PC-3 (cell line): ENCODE results near the gene ASNS. TPM values are rescaled to one million over a fixed set of nuclear protein-coding genes. Genes with fewer than 3 reads are reported as not detected.
A peak's percentile ranks its signal among the peaks of the same experiment; 100 is the strongest.
"Not testable (repeated sequence)": the region's sequence is repeated elsewhere in the genome, so short reads cannot be mapped to it uniquely, and the experiment has no call there.

Experiments
- ATAC-seq: fragments of 200-7000 bp; cut with Tn5 transposase; 2 replicates; pipeline ENCODE4 v1.9.1; 2020; ENCODE audit warnings: mild to moderate bottlenecking, moderate library complexity
- Bru-seq: library from RNA; stranded (reverse); fragments of 400-500 nt; gene quantifications from one replicate; lab custom pipeline; 2021; lab: Mats Ljungman, UMichigan
- BruChase-seq, 2 experiments: library from RNA; stranded (reverse); fragments of 400-500 nt; gene quantifications; one replicate each; lab custom pipeline; 2021; lab: Mats Ljungman, UMichigan
- BruUV-seq: library from RNA; stranded (reverse); fragments of 400-500 nt; replicated peaks from 2 replicates; lab custom pipeline; 2021; lab: Mats Ljungman, UMichigan
- CTCF ChIA-PET: fragments of 300-600 bp; sonication (Branson Sonifier 250); formaldehyde crosslinking; loops from one replicate; lab custom pipeline; 2022; ENCODE audit warnings: antibody characterized with exemption; lab: Charles Lee
- POLR2A ChIA-PET: fragments of 300-600 bp; sonication (Branson Sonifier 250); formaldehyde crosslinking; loops from one replicate; lab custom pipeline; 2022; ENCODE audit warnings: antibody characterized with exemption; ENCODE audit not compliant: unreplicated experiment; lab: Charles Lee
- DNase-seq: peaks from one replicate; pipeline ENCODE4 v3.0.0-alpha.2; 2015
- H2AFZ ChIP-seq: fragments of 300-600 bp; sonication (generic); 2 replicates; pipeline ENCODE4 v1.6.0; 2016; ENCODE audit warnings: antibody characterized with exemption, low read length
- H3F3A ChIP-seq: fragments of 300-600 bp; sonication (generic); one replicate; pipeline ENCODE4 v1.6.0; 2017; ENCODE audit warnings: antibody characterized with exemption, low read length, control low read depth, mild to moderate bottlenecking; ENCODE audit not compliant: unreplicated experiment
- H3K27ac ChIP-seq: fragments of 300-600 bp; sonication (generic); 2 replicates; pipeline ENCODE4 v1.5.1; 2016; ENCODE audit warnings: mild to moderate bottlenecking, low read length
- H3K27me3 ChIP-seq: fragments of 300-600 bp; sonication (generic); 2 replicates; pipeline ENCODE4 v1.6.1; 2016; ENCODE audit warnings: low read length, mixed read lengths
- H3K36me3 ChIP-seq: fragments of 300-600 bp; sonication (generic); 2 replicates; pipeline ENCODE4 v1.6.1; 2016; ENCODE audit warnings: low read depth, mixed run types, low read length, mixed read lengths
- H3K4me1 ChIP-seq: fragments of 300-600 bp; sonication (generic); 2 replicates; pipeline ENCODE4 v1.5.1; 2016; ENCODE audit warnings: low read length; ENCODE audit not compliant: insufficient read depth
- H3K4me2 ChIP-seq: fragments of 300-600 bp; sonication (generic); 2 replicates; pipeline ENCODE4 v1.6.0; 2016; ENCODE audit warnings: low read length
- H3K4me3 ChIP-seq: fragments of 300-600 bp; sonication (generic); 2 replicates; pipeline ENCODE4 v1.5.1; 2016; ENCODE audit warnings: mild to moderate bottlenecking, low read length, mixed read lengths
- H3K79me2 ChIP-seq: fragments of 300-600 bp; sonication (generic); 2 replicates; pipeline ENCODE4 v1.6.1; 2017; ENCODE audit warnings: low read length, mixed read lengths
- H3K9ac ChIP-seq: fragments of 300-600 bp; sonication (generic); 2 replicates; pipeline ENCODE4 v1.6.0; 2016; ENCODE audit warnings: mild to moderate bottlenecking, low read length
- H3K9me2 ChIP-seq: fragments of 300-600 bp; sonication (generic); replicated peaks from 2 replicates; pipeline ENCODE4 v1.6.1; 2016; ENCODE audit warnings: mixed run types, low read length, mixed read lengths
- H3K9me3 ChIP-seq: fragments of 300-600 bp; sonication (generic); 2 replicates; pipeline ENCODE4 v1.6.1; 2016; ENCODE audit warnings: low read length, mixed read lengths
- H4K20me1 ChIP-seq: fragments of 300-600 bp; sonication (generic); 2 replicates; pipeline ENCODE4 v1.6.1; 2016; ENCODE audit warnings: low read length, mixed read lengths
- EZH2 ChIP-seq: fragments of 300-600 bp; sonication (generic); IDR thresholded peaks from one replicate; pipeline ENCODE4 v1.6.1; 2017; ENCODE audit warnings: antibody characterized with exemption, mild to moderate bottlenecking, low read length; ENCODE audit not compliant: unreplicated experiment
- EZH2phosphoT487 ChIP-seq: fragments of 300-600 bp; sonication (generic); IDR thresholded peaks from 2 replicates; pipeline ENCODE4 v1.6.1; 2018; ENCODE audit warnings: mild to moderate bottlenecking, antibody characterized with exemption, low read length, borderline replicate concordance
- intact Hi-C: fragments of 100-400 bp; cut with micrococcal nuclease; formaldehyde crosslinking; loops from 2 replicates; pipeline ENCODE4 v1.9.0; 2023
- long read RNA-seq: library from polyadenylated mRNA; unstranded; transcript quantifications from one replicate; pipeline ENCODE4 v2.0.0, GENCODE V29; 2021; ENCODE audit not compliant: unreplicated experiment
- total RNA-seq: library from RNA; depleted of rRNA; stranded (reverse); fragments of >200 nt; gene quantifications from 2 replicates; pipeline ENCODE4 v1.2.3, GENCODE V29; 2014; rRNA removed

The ASNS gene, protein sequence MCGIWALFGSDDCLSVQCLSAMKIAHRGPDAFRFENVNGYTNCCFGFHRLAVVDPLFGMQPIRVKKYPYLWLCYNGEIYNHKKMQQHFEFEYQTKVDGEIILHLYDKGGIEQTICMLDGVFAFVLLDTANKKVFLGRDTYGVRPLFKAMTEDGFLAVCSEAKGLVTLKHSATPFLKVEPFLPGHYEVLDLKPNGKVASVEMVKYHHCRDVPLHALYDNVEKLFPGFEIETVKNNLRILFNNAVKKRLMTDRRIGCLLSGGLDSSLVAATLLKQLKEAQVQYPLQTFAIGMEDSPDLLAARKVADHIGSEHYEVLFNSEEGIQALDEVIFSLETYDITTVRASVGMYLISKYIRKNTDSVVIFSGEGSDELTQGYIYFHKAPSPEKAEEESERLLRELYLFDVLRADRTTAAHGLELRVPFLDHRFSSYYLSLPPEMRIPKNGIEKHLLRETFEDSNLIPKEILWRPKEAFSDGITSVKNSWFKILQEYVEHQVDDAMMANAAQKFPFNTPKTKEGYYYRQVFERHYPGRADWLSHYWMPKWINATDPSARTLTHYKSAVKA
- 14.9 and 19.5 TPM in 2 replicates for total RNA-seq
- percentile 91 among the genes with signal in this experiment for Bru-seq, nascent RNA
- percentile 87 among the genes with signal in this experiment for BruChase-seq, experiment 1, labeled RNA remaining after a 6-hour chase
- BruChase-seq, experiment 2, labeled RNA remaining after a 2-hour chase = percentile 98 among the genes with signal in this experiment
- long read RNA-seq, transcript ASNS-203 (13 exons, 2,289 nt) = minor isoform, 13 of 220 reads
- long read RNA-seq, transcript ASNS-202 (13 exons, 1,994 nt) = major isoform, 139 of 220 reads
- long read RNA-seq, partial matches to known transcripts = 50 of 220 reads
- long read RNA-seq, other reads (novel, unspliced or antisense) = 8 of 220 reads

DNA sequence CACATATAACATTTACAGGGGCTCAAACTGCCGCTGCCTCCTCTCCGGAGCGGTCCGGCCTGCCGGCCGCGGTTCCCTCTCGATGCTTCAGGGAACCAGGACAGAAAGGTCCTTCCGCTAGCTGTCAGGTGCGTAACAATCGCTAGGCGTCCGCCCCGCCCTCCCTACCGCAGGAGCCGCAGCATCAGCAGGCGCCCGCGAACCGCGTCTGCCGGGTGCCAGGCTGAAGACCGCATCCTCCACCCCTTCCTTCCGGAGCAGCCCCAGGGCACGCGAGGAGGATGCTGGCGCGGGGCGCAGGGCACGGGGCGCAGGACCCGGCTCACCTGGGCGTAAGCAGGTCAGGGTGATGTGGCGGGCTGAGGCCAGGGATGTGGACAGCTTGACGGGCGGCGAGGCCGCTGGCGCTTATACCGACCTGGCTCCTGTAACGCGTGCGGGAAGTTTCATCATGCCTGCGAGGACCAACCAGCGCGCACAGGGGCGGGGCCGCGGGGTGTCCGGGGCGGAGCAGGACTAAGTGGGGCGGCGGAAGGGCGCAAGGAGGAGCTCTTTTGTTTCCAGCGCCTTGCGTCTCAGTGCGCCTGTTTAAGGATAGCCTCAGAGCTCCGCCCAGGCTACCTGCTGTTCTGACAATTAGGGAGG, at the start of gene ASNS:
ASNS (minus strand) TSS at position 384 of the 645 bp plus-strand sequence. CDS start 3,252 bp downstream, outside the sequence.
- H3K4me3 ChIP-seq = peak within 1 kb of the TSS; percentile 80
- H3K9me2 ChIP-seq = no peaks in the 10 kb centered on the region
- H3K9me3 ChIP-seq = no peaks in the 10 kb centered on the region
- H3K4me1 ChIP-seq = peaks cover 10% of the 10 kb centered on the region
- DNase-seq (peak; percentile 91), ATAC-seq (peak; percentile 97)
- BruUV-seq = no TSS peak
- CTCF ChIA-PET = interaction anchor here (0.6 to 1.1 kb wide), 5 partner anchors 28 to 296 kb away, joined by 3 to 7 read pairs (median 3); no protein-coding TSS in a partner anchor
- TF ChIP-seq EZH2phosphoT487 (peak; percentile 92), EZH2 (no peak)
- no peaks in the 10 kb centered on the region for H4K20me1 ChIP-seq
- H3K79me2 ChIP-seq = peaks cover 13% of the 10 kb centered on the region; the same call in 1 of the 2 replicates
- H3K9ac ChIP-seq = peak within 1 kb of the TSS; percentile 32
- peak within 1 kb of the TSS; percentile 96 for H3K4me2 ChIP-seq
- H3K27me3 ChIP-seq = no peaks in the 10 kb centered on the region
- peak within 1 kb of the TSS; percentile 92 for H2AFZ ChIP-seq
- no peaks in the 10 kb centered on the region for H3F3A ChIP-seq
- POLR2A ChIA-PET = interaction anchor here (0.5 to 0.6 kb wide), 5 partner anchors 65 to 944 kb away, joined by 3 to 6 read pairs (median 4); no protein-coding TSS in a partner anchor
- no peaks in the 10 kb centered on the region for H3K36me3 ChIP-seq
- no peak within 1 kb of the TSS for H3K27ac ChIP-seq
- intact Hi-C loops = loop anchor here (1.0 to 5.0 kb wide), 4 partner anchors 57 to 235 kb away; partner anchors contain the start of gene LMTK2

DNA sequence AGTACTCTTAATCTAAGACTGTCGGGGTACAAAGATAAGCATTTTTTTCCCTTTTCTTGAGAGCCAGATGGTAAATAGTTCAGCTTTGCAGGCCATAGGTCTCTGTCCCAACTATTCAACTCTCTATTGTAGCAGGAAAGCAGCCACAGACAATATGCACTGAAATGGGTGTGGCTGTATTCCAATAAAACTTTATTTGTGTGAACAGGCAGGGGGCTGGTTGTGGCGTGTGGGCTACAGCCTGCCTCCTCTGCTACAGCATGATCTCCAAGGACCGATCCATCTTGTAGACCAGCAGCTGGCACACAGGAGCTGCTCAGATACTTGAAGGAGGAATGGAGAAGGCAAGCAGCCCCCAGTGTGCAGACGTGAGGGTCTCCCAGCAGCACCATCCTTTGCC, 49.0 kb upstream of the ASNS start:
- intact Hi-C loops, H3K4me1 ChIP-seq, H2AFZ ChIP-seq, H3K36me3 ChIP-seq, H3K27ac ChIP-seq, ATAC-seq, H3K27me3 ChIP-seq, POLR2A ChIA-PET, H3K9me3 ChIP-seq, CTCF ChIA-PET, DNase-seq, H4K20me1 ChIP-seq, BruUV-seq, H3K9ac ChIP-seq, H3F3A ChIP-seq, H3K9me2 ChIP-seq, H3K4me3 ChIP-seq, H3K79me2 ChIP-seq, H3K4me2 ChIP-seq: not testable (repeated sequence)

DNA sequence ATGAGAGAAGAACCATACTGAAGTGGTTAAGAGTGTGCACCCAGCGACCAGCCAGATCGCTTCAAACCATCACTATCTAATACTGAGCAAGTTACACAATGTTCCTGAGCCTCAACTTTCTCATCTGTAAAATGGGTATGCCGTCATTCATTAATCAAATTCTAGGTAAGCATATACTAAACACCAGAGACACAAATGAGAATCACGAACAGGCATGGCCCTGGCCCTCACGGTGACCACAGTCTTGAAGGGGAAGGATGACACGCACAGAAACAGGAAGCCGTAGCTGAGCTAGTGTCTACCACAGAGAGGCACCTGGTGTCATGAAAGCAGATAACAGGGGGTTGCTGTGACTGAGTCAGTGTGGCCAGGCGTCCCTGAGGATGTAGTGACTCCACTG, 43.1 kb upstream of the ASNS start:
- BruUV-seq, H3K9me3 ChIP-seq, H3K79me2 ChIP-seq, CTCF ChIA-PET, H3K36me3 ChIP-seq, ATAC-seq, H3K9ac ChIP-seq, POLR2A ChIA-PET, H3F3A ChIP-seq, H3K9me2 ChIP-seq, DNase-seq, H3K4me3 ChIP-seq, H4K20me1 ChIP-seq, H3K27me3 ChIP-seq, H3K4me2 ChIP-seq, H3K4me1 ChIP-seq, intact Hi-C loops, H3K27ac ChIP-seq, H2AFZ ChIP-seq: not testable (repeated sequence)

DNA sequence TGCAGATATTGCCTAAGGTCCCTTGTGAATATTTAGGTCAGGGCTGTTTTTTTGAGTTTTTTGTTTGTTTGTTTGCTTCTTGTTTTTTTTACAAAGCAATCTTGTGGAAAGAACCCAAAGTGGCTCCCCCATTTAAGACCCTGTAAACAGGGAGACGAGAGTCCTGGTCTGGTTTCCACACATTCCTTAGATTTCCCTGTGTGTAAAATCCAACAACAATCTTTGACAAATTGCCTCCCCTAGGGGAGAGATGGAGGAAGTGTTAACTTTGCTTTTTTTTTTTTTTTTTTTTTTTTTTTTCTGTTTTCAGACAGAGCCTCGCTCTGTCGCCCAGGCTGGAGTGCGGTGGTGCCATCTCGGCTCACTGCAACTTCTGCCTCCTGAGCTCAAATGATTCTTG, 40.1 kb upstream of the ASNS start:
- H3K9ac ChIP-seq, BruUV-seq, H4K20me1 ChIP-seq, intact Hi-C loops, H3K9me3 ChIP-seq, H3K79me2 ChIP-seq, H3K4me2 ChIP-seq, ATAC-seq, CTCF ChIA-PET, H3K4me1 ChIP-seq, POLR2A ChIA-PET, DNase-seq, H3K9me2 ChIP-seq, H3K36me3 ChIP-seq, H2AFZ ChIP-seq, H3F3A ChIP-seq, H3K27ac ChIP-seq, H3K27me3 ChIP-seq, H3K4me3 ChIP-seq: not testable (repeated sequence)

DNA sequence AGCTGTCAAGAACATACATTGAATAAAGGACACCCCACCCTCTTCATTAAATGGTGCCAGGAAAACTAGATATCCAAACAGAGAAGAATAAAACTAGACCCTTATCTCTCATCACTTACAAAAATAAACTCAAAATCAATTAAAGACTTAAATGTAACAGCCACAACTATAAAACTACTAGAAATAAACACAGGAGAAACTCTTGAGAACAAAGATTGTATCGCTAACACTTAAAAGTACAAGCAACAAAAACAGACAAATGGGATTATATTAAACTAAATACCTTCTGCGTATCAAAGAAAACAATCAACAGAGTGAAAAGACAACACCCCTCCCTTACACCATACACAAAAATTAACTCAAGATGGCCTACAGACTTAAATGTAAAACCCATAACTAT, 24.7 kb upstream of the ASNS start:
- H3K27me3 ChIP-seq, H4K20me1 ChIP-seq, ATAC-seq, H3F3A ChIP-seq, H3K79me2 ChIP-seq, H3K4me3 ChIP-seq, POLR2A ChIA-PET, H3K9me2 ChIP-seq, H3K9ac ChIP-seq, intact Hi-C loops, H3K36me3 ChIP-seq, H3K9me3 ChIP-seq, H3K4me2 ChIP-seq, H3K4me1 ChIP-seq, H3K27ac ChIP-seq, BruUV-seq, CTCF ChIA-PET, H2AFZ ChIP-seq, DNase-seq: not testable (repeated sequence)
